Liver (tissue), 3 donors: Measurements from ENCODE around the gene CRYAA.

Experiments used
- FOXA1 ChIP-seq: IDR thresholded peaks from 2 replicates; pipeline ENCODE4 v1.6.1; 2016; ENCODE audit warnings: antibody characterized with exemption
- RAD21 ChIP-seq, 2 donors: IDR thresholded peaks; 2 replicates each; pipeline ENCODE4 v1.6.1; 2016; ENCODE audit warnings: antibody characterized with exemption in 2 of 2, mild to moderate bottlenecking in 2 of 2
- TF ChIP-seq, protein P1 (sequence below): fragments of 150-350 bp; IDR thresholded peaks from 2 replicates; pipeline ENCODE4 v1.5.1; 2017; ENCODE audit warnings: improper control_type of control experiment, low read depth, low read length; ENCODE audit not compliant: missing input control
- TF ChIP-seq, protein P2 (sequence below): IDR thresholded peaks from 2 replicates; pipeline ENCODE4 v1.6.1; 2016; ENCODE audit warnings: antibody characterized with exemption, mild to moderate bottlenecking
- donor health status: healthy.
- donor health status: healthy.

DNA sequence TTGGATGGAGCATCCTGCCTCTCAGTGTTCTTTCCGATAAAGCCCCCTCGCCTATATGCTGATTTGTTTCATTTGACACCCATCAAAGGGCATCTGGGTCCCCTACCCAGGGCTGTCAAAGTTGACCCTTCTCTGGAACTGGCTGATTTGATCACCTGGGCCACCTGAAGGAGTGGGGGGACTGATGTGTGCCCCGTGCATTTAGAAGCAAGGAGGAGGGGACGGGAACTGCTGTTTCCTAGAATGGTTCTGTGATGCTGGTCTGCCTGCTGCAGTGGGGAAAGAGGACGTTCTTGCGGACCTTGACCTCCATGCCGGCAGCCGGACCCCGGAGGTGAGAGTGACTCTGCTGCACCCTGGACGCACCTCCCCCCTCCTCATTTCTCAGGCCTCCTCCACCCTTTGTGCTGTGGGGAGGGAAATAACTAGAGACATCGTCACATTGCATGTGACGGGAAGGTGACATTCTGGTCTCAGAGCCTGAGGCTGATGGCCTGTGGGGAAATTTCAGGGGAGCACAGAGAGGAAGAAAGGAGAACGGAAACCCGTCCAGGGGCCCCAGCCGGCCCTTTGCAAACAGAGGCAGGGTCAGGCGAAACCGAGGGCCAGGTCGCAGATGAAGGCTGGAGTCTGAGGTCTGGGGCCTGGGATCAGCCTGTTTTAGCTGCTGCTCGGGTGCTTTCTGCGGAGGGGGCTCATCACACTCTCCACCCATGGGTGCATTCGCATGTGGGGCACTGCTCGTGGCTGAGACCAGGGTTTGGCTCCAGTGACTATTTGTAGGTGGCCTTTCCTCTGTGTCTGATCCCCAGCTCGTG is 25.7 kb downstream of the CRYAA start:
- TF ChIP-seq, protein P1, sequence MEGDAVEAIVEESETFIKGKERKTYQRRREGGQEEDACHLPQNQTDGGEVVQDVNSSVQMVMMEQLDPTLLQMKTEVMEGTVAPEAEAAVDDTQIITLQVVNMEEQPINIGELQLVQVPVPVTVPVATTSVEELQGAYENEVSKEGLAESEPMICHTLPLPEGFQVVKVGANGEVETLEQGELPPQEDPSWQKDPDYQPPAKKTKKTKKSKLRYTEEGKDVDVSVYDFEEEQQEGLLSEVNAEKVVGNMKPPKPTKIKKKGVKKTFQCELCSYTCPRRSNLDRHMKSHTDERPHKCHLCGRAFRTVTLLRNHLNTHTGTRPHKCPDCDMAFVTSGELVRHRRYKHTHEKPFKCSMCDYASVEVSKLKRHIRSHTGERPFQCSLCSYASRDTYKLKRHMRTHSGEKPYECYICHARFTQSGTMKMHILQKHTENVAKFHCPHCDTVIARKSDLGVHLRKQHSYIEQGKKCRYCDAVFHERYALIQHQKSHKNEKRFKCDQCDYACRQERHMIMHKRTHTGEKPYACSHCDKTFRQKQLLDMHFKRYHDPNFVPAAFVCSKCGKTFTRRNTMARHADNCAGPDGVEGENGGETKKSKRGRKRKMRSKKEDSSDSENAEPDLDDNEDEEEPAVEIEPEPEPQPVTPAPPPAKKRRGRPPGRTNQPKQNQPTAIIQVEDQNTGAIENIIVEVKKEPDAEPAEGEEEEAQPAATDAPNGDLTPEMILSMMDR: no peak
- TF ChIP-seq, protein P2, sequence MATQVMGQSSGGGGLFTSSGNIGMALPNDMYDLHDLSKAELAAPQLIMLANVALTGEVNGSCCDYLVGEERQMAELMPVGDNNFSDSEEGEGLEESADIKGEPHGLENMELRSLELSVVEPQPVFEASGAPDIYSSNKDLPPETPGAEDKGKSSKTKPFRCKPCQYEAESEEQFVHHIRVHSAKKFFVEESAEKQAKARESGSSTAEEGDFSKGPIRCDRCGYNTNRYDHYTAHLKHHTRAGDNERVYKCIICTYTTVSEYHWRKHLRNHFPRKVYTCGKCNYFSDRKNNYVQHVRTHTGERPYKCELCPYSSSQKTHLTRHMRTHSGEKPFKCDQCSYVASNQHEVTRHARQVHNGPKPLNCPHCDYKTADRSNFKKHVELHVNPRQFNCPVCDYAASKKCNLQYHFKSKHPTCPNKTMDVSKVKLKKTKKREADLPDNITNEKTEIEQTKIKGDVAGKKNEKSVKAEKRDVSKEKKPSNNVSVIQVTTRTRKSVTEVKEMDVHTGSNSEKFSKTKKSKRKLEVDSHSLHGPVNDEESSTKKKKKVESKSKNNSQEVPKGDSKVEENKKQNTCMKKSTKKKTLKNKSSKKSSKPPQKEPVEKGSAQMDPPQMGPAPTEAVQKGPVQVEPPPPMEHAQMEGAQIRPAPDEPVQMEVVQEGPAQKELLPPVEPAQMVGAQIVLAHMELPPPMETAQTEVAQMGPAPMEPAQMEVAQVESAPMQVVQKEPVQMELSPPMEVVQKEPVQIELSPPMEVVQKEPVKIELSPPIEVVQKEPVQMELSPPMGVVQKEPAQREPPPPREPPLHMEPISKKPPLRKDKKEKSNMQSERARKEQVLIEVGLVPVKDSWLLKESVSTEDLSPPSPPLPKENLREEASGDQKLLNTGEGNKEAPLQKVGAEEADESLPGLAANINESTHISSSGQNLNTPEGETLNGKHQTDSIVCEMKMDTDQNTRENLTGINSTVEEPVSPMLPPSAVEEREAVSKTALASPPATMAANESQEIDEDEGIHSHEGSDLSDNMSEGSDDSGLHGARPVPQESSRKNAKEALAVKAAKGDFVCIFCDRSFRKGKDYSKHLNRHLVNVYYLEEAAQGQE: no peak
- TF ChIP-seq RAD21 (IDR thresholded peaks at IDR 0.05): no peak
- no peak for TF ChIP-seq FOXA1
